ENCODE results near the gene MID2. TPM values are rescaled to one million over a fixed set of nuclear protein-coding genes. Genes with fewer than 3 reads are reported as not detected.

The MID2 gene
- total RNA-seq, 1 donor from 2014 or later: 18.7 TPM

DNA sequence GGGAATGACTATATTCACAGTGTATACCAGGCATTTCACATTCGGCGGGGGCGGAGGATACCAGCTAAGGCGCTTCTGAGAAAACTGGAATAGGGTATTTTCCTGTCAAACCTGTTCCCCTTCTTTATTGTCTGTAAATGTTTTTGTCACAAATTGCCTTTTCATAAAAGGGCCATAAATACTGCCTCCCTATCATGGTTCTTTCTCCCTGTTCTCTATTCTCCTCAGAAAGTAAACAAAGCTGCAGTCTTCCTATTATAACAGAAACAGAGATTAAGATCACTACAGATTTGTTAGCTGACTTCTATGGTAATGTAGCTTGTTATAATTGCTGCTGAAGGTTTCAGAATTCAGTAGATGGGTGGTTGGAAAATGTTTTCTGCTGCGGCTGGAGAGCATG, 32.2 kb downstream of the MID2 start:
- TF ChIP-seq CTCF (IDR thresholded peaks at IDR 0.05): no peak
- Mint-ChIP-seq H3K4me3 (ENCODE audit: unreplicated experiment) (no peak overlapping the region), H3K27ac (ENCODE audit: unreplicated experiment) (no peak overlapping the region), H3K36me3 (ENCODE audit: low read depth) (peaks cover 5% of the 10 kb centered on the region), H3K4me1 (ENCODE audit: low read depth) (no peaks in the 10 kb centered on the region), H3K9me3 (ENCODE audit: low read depth) (no peaks in the 10 kb centered on the region), H3K27me3 (ENCODE audit: low read depth) (no peaks in the 10 kb centered on the region)
- no peak for DNase-seq (ENCODE audit: low spot score)

GRCh38 chrX:107861056-107861455, 35.4 kb downstream of the MID2 start:
- no peak overlapping the region for H3K4me3 Mint-ChIP-seq (ENCODE audit: unreplicated experiment)
- no peak for TF ChIP-seq CTCF (IDR thresholded peaks at IDR 0.05)
- no peak overlapping the region for H3K27ac Mint-ChIP-seq (ENCODE audit: unreplicated experiment)
- H3K9me3 Mint-ChIP-seq (ENCODE audit: low read depth): no peaks in the 10 kb centered on the region
- H3K36me3 Mint-ChIP-seq (ENCODE audit: low read depth): peaks cover 5% of the 10 kb centered on the region
- peaks cover 4% of the 10 kb centered on the region for H3K4me1 Mint-ChIP-seq (ENCODE audit: low read depth)
- no peak for DNase-seq (ENCODE audit: low spot score)
- H3K27me3 Mint-ChIP-seq (ENCODE audit: low read depth): no peaks in the 10 kb centered on the region

GRCh38 chrX:107871136-107871535, 45.5 kb downstream of the MID2 start:
- Mint-ChIP-seq H3K27me3 (ENCODE audit: low read depth) (no peaks in the 10 kb centered on the region), H3K4me1 (ENCODE audit: low read depth) (peaks cover 3% of the 10 kb centered on the region), H3K27ac (ENCODE audit: unreplicated experiment) (no peak overlapping the region), H3K4me3 (ENCODE audit: unreplicated experiment) (no peak overlapping the region), H3K36me3 (ENCODE audit: low read depth) (no peaks in the 10 kb centered on the region), H3K9me3 (ENCODE audit: low read depth) (peaks cover 3% of the 10 kb centered on the region)
- no peak for DNase-seq (ENCODE audit: low spot score)
- no peak for TF ChIP-seq CTCF (IDR thresholded peaks at IDR 0.05)

- H3K27me3 Mint-ChIP-seq (ENCODE audit: low read depth): no peaks in the 10 kb centered on the region
- no peaks in the 10 kb centered on the region for H3K36me3 Mint-ChIP-seq (ENCODE audit: low read depth)
- no peaks in the 10 kb centered on the region for H3K4me1 Mint-ChIP-seq (ENCODE audit: low read depth)
- peaks cover 3% of the 10 kb centered on the region for H3K9me3 Mint-ChIP-seq (ENCODE audit: low read depth)
- H3K27ac Mint-ChIP-seq (ENCODE audit: unreplicated experiment): no peak overlapping the region
- DNase-seq (ENCODE audit: low spot score): no peak
- no peak for TF ChIP-seq CTCF (IDR thresholded peaks at IDR 0.05)
- H3K4me3 Mint-ChIP-seq (ENCODE audit: unreplicated experiment): no peak overlapping the region
These were observed 52.4 kb downstream of the MID2 start for GRCh38 chrX:107878106-107878505.

DNA sequence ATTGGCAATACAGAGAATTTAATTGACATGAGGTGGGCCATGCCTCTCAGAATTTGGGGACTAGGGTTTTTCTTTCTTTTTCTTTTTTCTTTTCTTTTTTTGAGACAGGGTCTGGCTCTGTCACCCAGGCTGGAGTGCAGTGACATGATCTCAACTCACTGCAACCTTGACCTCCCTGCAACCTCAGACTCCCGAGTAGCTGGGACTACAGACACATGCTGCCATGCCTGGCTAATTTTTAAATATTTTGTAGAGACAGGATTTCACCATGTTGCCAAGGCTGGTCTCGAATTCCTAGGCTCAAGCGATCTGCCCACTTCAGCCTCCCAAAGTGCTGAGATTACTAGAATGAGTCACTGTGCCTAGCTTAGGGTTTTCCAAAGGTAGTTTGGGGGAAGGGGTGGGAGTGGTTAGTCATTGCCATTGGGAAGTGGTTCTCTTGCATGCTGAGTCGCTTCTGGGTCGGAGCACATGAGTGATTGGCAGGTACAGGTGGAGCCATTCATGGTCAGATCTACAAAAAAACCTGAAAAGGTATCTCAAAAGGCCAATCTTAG, 54.5 kb downstream of the MID2 start:
- no peaks in the 10 kb centered on the region for H3K4me1 Mint-ChIP-seq (ENCODE audit: low read depth)
- no peaks in the 10 kb centered on the region for H3K27me3 Mint-ChIP-seq (ENCODE audit: low read depth)
- no peak overlapping the region for H3K4me3 Mint-ChIP-seq (ENCODE audit: unreplicated experiment)
- no peak overlapping the region for H3K27ac Mint-ChIP-seq (ENCODE audit: unreplicated experiment)
- H3K36me3 Mint-ChIP-seq (ENCODE audit: low read depth): no peaks in the 10 kb centered on the region
- no peak for DNase-seq (ENCODE audit: low spot score)
- TF ChIP-seq CTCF (IDR thresholded peaks at IDR 0.05): no peak
- H3K9me3 Mint-ChIP-seq (ENCODE audit: low read depth): peaks cover 6% of the 10 kb centered on the region
